Measurements from ENCODE around the gene TAOK1.

TAOK1 gene

DNA sequence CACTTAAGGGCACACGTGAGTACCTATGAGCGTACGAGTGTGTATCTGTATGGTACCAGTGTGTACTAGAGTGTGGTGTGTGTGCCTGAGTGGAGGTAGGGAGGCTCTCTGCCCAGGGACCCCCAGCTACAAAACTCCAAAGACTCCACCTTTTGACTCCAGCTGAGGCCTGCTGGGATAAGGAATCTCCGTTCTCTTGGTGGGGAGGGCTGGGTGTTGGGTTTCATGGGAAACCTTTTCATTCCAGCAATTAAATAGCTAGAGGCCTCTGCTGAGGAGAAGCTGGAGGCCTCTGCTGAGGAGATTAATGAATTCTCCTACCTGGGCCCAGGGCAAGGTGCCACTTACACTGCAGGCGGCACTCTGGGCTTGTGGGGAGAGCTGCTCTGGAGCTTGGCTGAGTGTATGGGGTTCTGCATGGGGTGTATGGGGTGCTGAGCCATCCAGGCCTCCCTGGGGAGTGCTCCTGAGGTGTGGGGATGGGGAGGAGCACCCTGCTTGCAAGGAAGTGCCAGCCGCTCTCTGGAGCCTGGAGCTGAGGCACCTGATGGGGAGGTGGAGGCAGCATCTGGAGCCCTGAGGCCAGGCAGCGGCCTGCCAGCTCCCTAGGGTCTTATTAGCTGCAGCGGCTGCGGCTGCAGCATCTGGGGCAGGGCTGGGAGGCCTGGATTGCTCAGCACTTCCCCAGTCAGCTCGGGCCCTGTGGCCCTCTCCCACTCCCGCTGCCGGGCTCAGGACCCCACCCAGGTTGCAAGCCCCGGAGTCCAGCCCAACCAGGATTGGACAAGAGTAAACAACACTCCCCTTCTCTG is 207.4 kb downstream of the TAOK1 start (continued):
- TF ChIP-seq, protein P1, sequence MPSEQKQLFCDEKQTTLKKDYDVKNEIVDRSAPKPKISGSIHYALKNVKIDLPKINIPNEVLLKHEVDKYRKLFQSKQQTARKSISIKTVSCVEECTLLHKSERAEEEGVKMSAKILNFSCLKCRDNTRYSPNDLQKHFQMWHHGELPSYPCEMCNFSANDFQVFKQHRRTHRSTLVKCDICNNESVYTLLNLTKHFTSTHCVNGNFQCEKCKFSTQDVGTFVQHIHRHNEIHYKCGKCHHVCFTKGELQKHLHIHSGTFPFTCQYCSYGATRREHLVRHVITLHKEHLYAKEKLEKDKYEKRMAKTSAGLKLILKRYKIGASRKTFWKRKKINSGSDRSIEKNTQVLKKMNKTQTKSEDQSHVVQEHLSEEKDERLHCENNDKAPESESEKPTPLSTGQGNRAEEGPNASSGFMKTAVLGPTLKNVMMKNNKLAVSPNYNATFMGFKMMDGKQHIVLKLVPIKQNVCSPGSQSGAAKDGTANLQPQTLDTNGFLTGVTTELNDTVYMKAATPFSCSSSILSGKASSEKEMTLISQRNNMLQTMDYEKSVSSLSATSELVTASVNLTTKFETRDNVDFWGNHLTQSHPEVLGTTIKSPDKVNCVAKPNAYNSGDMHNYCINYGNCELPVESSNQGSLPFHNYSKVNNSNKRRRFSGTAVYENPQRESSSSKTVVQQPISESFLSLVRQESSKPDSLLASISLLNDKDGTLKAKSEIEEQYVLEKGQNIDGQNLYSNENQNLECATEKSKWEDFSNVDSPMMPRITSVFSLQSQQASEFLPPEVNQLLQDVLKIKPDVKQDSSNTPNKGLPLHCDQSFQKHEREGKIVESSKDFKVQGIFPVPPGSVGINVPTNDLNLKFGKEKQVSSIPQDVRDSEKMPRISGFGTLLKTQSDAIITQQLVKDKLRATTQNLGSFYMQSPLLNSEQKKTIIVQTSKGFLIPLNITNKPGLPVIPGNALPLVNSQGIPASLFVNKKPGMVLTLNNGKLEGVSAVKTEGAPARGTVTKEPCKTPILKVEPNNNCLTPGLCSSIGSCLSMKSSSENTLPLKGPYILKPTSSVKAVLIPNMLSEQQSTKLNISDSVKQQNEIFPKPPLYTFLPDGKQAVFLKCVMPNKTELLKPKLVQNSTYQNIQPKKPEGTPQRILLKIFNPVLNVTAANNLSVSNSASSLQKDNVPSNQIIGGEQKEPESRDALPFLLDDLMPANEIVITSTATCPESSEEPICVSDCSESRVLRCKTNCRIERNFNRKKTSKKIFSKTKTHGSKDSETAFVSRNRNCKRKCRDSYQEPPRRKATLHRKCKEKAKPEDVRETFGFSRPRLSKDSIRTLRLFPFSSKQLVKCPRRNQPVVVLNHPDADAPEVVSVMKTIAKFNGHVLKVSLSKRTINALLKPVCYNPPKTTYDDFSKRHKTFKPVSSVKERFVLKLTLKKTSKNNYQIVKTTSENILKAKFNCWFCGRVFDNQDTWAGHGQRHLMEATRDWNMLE (tag by site-specific recombination; conservative IDR thresholded peaks at IDR 0.05; ENCODE audit: low read depth) = no peak
- TF ChIP-seq ZNF701 (tag by site-specific recombination; IDR thresholded peaks at IDR 0.05) (no peak), ZNF561 (tag by site-specific recombination; IDR thresholded peaks at IDR 0.05; ENCODE audit: borderline replicate concordance) (no peak), ZFHX2 (tag by site-specific recombination; conservative IDR thresholded peaks at IDR 0.05) (no peak), ZNF777 (tag by site-specific recombination; IDR thresholded peaks at IDR 0.05; ENCODE audit: borderline replicate concordance) (no peak), ZNF660 (tag by site-specific recombination; IDR thresholded peaks at IDR 0.05) (no peak), ZNF114 (tag by site-specific recombination; IDR thresholded peaks at IDR 0.05) (no peak), ZNF654 (tag by site-specific recombination; IDR thresholded peaks at IDR 0.05; ENCODE audit: low read depth) (no peak), IKZF3 (tag by site-specific recombination; IDR thresholded peaks at IDR 0.05) (0 out of 2 replicates have a peak, but pooled peaks have one; percentile 42), ZNF394 (tag by site-specific recombination; IDR thresholded peaks at IDR 0.05; ENCODE audit: borderline replicate concordance) (peak; percentile 97), ZNF19 (tag by site-specific recombination; IDR thresholded peaks at IDR 0.05; ENCODE audit: low read depth) (no peak), ZNF776 (tag by site-specific recombination; IDR thresholded peaks at IDR 0.05; ENCODE audit: borderline replicate concordance) (no peak), GFI1B (tag by site-specific recombination; IDR thresholded peaks at IDR 0.05) (0 out of 2 replicates have a peak, but pooled peaks have one; percentile 32), ZNF555 (tag by site-specific recombination; conservative IDR thresholded peaks at IDR 0.05) (no peak), ZNF529 (tag by site-specific recombination; IDR thresholded peaks at IDR 0.05; ENCODE audit: insufficient replicate concordance) (no peak), GLIS1 (tag by site-specific recombination; IDR thresholded peaks at IDR 0.05) (peak; percentile 89), ZNF23 (tag by site-specific recombination; IDR thresholded peaks at IDR 0.05; ENCODE audit: borderline replicate concordance) (no peak), ZSCAN30 (tag by site-specific recombination; IDR thresholded peaks at IDR 0.05) (no peak), HOXD13 (CRISPR knock-in tag; IDR thresholded peaks at IDR 0.05; ENCODE audit: borderline replicate concordance) (no peak), ZNF138 (tag by site-specific recombination; IDR thresholded peaks at IDR 0.05; ENCODE audit: borderline replicate concordance) (no peak), ZNF837 (tag by site-specific recombination; IDR thresholded peaks at IDR 0.05) (no peak), GLI2 (tag by site-specific recombination; IDR thresholded peaks at IDR 0.05; ENCODE audit: borderline replicate concordance, low read depth) (no peak), ZBTB7A (tag by site-specific recombination; IDR thresholded peaks at IDR 0.05; ENCODE audit: low read depth) (no peak), ZBTB20 (tag by site-specific recombination; IDR thresholded peaks at IDR 0.05) (peak; percentile 70)
- TF ChIP-seq, protein P2, sequence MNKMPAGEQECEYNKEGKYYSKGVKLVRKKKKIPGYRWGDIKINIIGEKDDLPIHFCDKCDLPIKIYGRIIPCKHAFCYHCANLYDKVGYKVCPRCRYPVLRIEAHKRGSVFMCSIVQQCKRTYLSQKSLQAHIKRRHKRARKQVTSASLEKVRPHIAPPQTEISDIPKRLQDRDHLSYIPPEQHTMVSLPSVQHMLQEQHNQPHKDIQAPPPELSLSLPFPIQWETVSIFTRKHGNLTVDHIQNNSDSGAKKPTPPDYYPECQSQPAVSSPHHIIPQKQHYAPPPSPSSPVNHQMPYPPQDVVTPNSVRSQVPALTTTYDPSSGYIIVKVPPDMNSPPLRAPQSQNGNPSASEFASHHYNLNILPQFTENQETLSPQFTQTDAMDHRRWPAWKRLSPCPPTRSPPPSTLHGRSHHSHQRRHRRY (tag by site-specific recombination; IDR thresholded peaks at IDR 0.05) = no peak
- TF ChIP-seq, protein P3, sequence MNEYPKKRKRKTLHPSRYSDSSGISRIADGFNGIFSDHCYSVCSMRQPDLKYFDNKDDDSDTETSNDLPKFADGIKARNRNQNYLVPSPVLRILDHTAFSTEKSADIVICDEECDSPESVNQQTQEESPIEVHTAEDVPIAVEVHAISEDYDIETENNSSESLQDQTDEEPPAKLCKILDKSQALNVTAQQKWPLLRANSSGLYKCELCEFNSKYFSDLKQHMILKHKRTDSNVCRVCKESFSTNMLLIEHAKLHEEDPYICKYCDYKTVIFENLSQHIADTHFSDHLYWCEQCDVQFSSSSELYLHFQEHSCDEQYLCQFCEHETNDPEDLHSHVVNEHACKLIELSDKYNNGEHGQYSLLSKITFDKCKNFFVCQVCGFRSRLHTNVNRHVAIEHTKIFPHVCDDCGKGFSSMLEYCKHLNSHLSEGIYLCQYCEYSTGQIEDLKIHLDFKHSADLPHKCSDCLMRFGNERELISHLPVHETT (tag by site-specific recombination; IDR thresholded peaks at IDR 0.05) = no peak
- TF ChIP-seq, protein P4, sequence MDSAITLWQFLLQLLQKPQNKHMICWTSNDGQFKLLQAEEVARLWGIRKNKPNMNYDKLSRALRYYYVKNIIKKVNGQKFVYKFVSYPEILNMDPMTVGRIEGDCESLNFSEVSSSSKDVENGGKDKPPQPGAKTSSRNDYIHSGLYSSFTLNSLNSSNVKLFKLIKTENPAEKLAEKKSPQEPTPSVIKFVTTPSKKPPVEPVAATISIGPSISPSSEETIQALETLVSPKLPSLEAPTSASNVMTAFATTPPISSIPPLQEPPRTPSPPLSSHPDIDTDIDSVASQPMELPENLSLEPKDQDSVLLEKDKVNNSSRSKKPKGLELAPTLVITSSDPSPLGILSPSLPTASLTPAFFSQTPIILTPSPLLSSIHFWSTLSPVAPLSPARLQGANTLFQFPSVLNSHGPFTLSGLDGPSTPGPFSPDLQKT (IDR thresholded peaks at IDR 0.05; ENCODE audit: borderline replicate concordance, low read depth, low read length) = no peak
- TF ChIP-seq, protein P5, sequence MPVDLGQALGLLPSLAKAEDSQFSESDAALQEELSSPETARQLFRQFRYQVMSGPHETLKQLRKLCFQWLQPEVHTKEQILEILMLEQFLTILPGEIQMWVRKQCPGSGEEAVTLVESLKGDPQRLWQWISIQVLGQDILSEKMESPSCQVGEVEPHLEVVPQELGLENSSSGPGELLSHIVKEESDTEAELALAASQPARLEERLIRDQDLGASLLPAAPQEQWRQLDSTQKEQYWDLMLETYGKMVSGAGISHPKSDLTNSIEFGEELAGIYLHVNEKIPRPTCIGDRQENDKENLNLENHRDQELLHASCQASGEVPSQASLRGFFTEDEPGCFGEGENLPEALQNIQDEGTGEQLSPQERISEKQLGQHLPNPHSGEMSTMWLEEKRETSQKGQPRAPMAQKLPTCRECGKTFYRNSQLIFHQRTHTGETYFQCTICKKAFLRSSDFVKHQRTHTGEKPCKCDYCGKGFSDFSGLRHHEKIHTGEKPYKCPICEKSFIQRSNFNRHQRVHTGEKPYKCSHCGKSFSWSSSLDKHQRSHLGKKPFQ (tag by site-specific recombination; IDR thresholded peaks at IDR 0.05) = no peak

Data from HEK293 (cell line).